Pancreas (tissue), 10 donors: Measurements from ENCODE around the gene KIRREL1. TPM values are rescaled to one million over a fixed set of nuclear protein-coding genes. Genes with fewer than 3 reads are reported as not detected.

Source experiments
- ATAC-seq, 4 donors: fragments of 200-7000 bp; cut with Tn5 transposase; one replicate each; pipeline versions ENCODE4 v1.8.0 to v1.9.1; 2020; ENCODE audit warnings: mild to moderate bottlenecking in 4 of 4, moderate library complexity in 4 of 4
- DNase-seq, 6 donors: peaks; one replicate each; pipeline ENCODE4 v3.0.0-alpha.2; 2020
- FAIRE-seq: peaks from 2 replicates; lab custom pipeline; 2012; peaks lifted over from hg19 to GRCh38; lab: Jason Lieb, UNC
- H3K27ac ChIP-seq, 4 donors: fragments of 200-600 bp; sonication (generic); 1 replicate in 3 of 4; 2 replicates in 1 of 4; pipeline versions ENCODE4 v1.5.0 to v1.8.0; 2020
- H3K27me3 ChIP-seq, 4 donors: fragments of 200-600 bp; one replicate each; pipeline ENCODE4 v1.8.0; 2021
- H3K36me3 ChIP-seq, 3 donors: fragments of 200-600 bp; sonication (generic) in 1 of 3; one replicate each; pipeline versions ENCODE4 v1.5.0 to v1.8.0; 2020 to 2021
- H3K4me1 ChIP-seq, 3 donors: fragments of 200-600 bp; one replicate each; pipeline ENCODE4 v1.8.0; 2021
- H3K4me3 ChIP-seq, 4 donors: fragments of 200-600 bp; sonication (generic) in 2 of 4; one replicate each; pipeline versions ENCODE4 v1.5.0 to v1.8.0; 2020 to 2021
- H3K9me3 ChIP-seq, 4 donors: fragments of 200-600 bp; one replicate each; pipeline ENCODE4 v1.8.0; 2021
- WGBS, 2 donors: extraction: QIAGEN DNeasy Blood & Tissue Kit; methylation state at CpG; one replicate each; pipeline ENCODE4 v1.1.7; 2013; 5-methylcytosine and 5-hydroxymethylcytosine counted together
- intact Hi-C, 3 donors: fragments of 100-400 bp; cut with DNase I; formaldehyde crosslinking; loops; one replicate each; pipeline versions ENCODE4 v1.11.1 to v1.14.2; 2022
- polyA plus RNA-seq, 2 donors: library from polyadenylated mRNA; stranded (reverse); fragments of 200-250 nt; gene quantifications; one replicate each; pipeline ENCODE4 v1.2.3, GENCODE V29; 2013
- total RNA-seq, 6 donors: library from RNA; stranded (reverse); fragmentation: NEBNext Ultra II Directional in 4 of 6; extraction: Animal tissue kit (Norgen Biotek cat#: 25700) in 4 of 6; gene quantifications; one replicate each; pipeline versions ENCODE4 v1.2.1 to v1.2.4, GENCODE V29; 2021 to 2023
- TF ChIP-seq, protein P1 (sequence below), 4 donors: fragments of 200-600 bp; sonication (generic) in 3 of 4; IDR thresholded peaks; one replicate each; pipeline versions ENCODE4 v1.5.0 to v1.8.0; 2021; ENCODE audit warnings: antibody characterized with exemption in 4 of 4
- donor health status: healthy with polysubstance abuse.
- donor health status: DM: no; HTN: no; CAD: no; lungs with moderate emphysema.
- donor health status: DM: no; HTN: no; CAD: no.
- donor health status: control.
- donor health status: control.
- donor health status: Bipolar disorder and iron deficiency.
- donor health status: DM: yes; HTN: yes; CAD: no.
- donor health status: DM: no; HTN: no; CAD: no.
- donor health status: DM: no; HTN: no; CAD: no.
- donor health status: DM: yes; HTN: yes; CAD: no.

Gene KIRREL1
- total and polyA plus RNA-seq, 8 donors: 1.9 to 13.0 (median 4.1) TPM

DNA sequence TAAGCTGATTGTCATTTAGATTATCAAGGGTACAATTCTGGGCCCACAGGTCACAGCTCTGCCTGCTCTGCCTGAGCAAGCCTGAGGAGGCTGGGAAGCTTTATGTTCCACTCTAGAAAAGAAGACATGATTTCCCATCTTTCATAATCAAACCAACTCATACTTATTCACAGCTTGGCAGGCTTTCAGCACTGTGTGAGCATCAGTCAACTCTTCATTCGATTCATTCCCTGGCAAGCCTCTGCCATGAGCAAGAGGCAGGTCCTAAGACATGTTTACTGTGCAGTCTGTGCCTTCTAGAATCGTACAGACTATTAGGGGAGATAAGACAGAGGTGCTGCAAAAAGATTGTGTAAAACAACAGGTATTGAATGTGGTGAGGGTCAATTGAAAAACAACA is 24.5 kb upstream of the KIRREL1 start:
- 19 to 26% methylated on average over 2 of the region's 2 CpGs for WGBS, 2 donors
- Histone ChIP-seq H3K4me1 (peaks cover 0 to 15% (median 13%) of the 10 kb centered on the region in 3 donors), H3K9me3 (no peaks in the 10 kb centered on the region), H3K27ac (peak overlapping the region in 2 of 4 donors; percentile 25 to 53), H3K36me3 (no peaks in the 10 kb centered on the region), H3K27me3 (no peaks in the 10 kb centered on the region), H3K4me3 (no peak overlapping the region)
- FAIRE-seq: no peak
- ATAC-seq: peak in 2 of 4 donors; percentile 9 to 37
- no peak for DNase-seq
- TF ChIP-seq, protein P1, sequence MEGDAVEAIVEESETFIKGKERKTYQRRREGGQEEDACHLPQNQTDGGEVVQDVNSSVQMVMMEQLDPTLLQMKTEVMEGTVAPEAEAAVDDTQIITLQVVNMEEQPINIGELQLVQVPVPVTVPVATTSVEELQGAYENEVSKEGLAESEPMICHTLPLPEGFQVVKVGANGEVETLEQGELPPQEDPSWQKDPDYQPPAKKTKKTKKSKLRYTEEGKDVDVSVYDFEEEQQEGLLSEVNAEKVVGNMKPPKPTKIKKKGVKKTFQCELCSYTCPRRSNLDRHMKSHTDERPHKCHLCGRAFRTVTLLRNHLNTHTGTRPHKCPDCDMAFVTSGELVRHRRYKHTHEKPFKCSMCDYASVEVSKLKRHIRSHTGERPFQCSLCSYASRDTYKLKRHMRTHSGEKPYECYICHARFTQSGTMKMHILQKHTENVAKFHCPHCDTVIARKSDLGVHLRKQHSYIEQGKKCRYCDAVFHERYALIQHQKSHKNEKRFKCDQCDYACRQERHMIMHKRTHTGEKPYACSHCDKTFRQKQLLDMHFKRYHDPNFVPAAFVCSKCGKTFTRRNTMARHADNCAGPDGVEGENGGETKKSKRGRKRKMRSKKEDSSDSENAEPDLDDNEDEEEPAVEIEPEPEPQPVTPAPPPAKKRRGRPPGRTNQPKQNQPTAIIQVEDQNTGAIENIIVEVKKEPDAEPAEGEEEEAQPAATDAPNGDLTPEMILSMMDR (IDR thresholded peaks at IDR 0.05): no peak
- intact Hi-C loops: no loop called here

DNA sequence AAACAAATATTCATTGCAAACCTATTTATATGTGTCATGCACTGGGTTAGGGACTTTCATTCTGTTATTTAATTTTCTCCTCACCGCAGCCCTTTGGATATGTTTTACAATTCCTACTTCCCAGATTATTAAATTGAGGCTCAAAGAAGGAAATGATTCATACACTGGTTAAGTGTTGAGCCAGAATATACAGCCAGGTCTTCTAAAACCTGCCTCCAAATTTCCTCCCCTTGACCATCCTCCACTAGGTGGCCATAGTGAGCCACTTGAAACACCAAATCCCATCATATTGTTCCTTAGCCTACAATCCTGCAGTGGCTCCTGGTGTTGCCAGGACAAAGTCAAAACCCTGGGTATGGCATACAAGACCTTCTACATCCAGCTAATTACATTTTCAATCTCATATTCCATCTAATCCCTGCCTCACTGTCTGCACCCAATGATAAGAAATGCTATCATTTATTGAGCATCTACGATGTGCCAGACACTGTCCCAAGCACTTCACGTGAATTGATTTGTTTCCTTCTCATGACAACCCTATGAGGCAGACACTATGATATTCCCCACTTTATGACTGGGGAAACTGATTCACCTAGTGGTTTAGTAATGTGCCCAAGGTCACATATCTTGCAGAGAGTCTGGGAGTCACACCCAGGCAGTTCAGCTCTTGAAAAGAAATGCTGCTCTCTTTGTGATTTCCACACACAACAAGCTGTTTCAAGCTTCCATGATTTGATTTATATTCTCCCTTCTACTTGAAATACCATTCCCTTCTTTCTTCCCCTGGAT is 23.6 kb upstream of the KIRREL1 start:
- 69 to 74% methylated on average over 3 of the region's 3 CpGs for WGBS, 2 donors
- DNase-seq (peak in 1 of 6 donors; percentile 30), ATAC-seq (peak in 3 of 4 donors; percentile 27 to 68 (median 58)), FAIRE-seq (no peak)
- TF ChIP-seq, protein P1 (IDR thresholded peaks at IDR 0.05): peak in 3 of 4 donors; percentile 25 to 43 (median 40)
- Histone ChIP-seq H3K36me3 (no peaks in the 10 kb centered on the region), H3K27ac (peak overlapping the region in 2 of 4 donors; percentile 25 to 53), H3K4me1 (peaks cover 0 to 15% (median 13%) of the 10 kb centered on the region in 3 donors), H3K4me3 (no peak overlapping the region), H3K9me3 (no peaks in the 10 kb centered on the region), H3K27me3 (no peaks in the 10 kb centered on the region)
- intact Hi-C loops: loop anchor here in 1 of 3 donors (10.0 kb wide), 1 partner anchor 145 kb away; no protein-coding TSS in a partner anchor

DNA sequence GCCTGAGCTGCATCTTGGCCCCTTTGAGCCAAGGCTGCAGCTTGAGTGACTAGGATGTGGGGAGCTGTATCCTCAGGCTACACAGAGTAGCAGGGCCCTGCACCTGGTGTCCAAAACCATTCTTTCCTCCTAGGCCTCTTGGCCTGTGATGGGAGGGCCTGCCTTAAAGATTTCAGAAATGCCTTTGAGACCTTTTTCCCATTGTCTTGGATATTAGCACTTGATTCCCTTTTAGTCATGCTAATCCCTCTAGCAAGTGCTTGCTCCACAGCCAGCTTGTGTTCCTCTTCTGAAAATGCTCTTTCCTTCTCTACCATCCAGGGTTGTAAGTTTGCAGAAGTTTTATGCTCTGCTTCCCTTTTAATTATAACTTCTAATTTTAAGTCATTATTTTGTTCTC is 21.7 kb upstream of the KIRREL1 start:
- intact Hi-C loops: loop anchor here in 1 of 3 donors (10.0 kb wide), 1 partner anchor 143 kb away; no protein-coding TSS in a partner anchor
- H3K36me3 ChIP-seq: no peaks in the 10 kb centered on the region
- FAIRE-seq (no peak), ATAC-seq (no peak), DNase-seq (no peak)
- H3K27me3 ChIP-seq: no peaks in the 10 kb centered on the region
- TF ChIP-seq, protein P1 (IDR thresholded peaks at IDR 0.05): no peak
- no peak overlapping the region for H3K4me3 ChIP-seq
- no peak overlapping the region for H3K27ac ChIP-seq
- H3K4me1 ChIP-seq: peaks cover 0 to 11% (median 8%) of the 10 kb centered on the region in 3 donors
- H3K9me3 ChIP-seq: no peaks in the 10 kb centered on the region

DNA sequence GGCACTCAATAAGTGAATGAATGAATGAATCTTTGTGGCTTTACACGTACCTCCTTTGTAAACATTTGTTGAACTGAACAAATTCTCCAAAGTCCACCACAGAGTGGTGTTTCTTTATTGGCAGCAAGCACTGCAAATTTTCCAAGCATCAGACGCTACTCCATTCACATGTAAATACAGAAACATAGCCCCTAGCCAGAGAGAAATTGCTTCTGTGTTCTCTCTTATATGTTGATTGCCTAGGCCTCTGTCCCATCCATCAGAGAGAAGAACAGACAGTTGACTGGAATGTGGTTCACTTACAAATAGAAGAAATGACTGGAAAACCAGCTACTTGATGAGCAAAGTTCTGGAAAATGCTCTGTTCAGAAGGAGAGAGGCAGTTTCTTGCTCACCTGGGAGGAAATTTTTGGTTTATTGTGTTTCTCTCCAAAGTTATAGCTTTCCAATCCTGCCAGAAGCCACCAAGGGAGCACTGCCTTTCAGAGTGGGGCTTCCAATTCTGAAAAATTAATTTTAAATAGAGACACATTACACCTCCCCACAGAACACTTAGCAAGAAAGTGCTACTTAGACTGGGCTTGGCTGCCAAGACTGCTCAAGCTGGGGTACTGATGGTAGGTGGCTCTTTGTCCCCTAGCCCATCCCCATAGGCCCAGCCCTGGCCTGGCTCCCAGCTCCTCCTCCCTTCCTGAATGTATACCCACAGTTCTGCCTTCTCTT is 18.1 kb upstream of the KIRREL1 start:
- H3K27ac ChIP-seq: no peak overlapping the region
- 62 to 74% methylated on average over 2 of the region's 2 CpGs for WGBS, 2 donors
- no peak overlapping the region for H3K4me3 ChIP-seq
- H3K4me1 ChIP-seq: no peaks in the 10 kb centered on the region
- H3K36me3 ChIP-seq: no peaks in the 10 kb centered on the region
- TF ChIP-seq, protein P1 (IDR thresholded peaks at IDR 0.05): no peak
- intact Hi-C loops: loop anchor here in 1 of 3 donors (10.0 kb wide), 1 partner anchor 139 kb away; no protein-coding TSS in a partner anchor
- no peak for DNase-seq
- ATAC-seq: no peak
- H3K27me3 ChIP-seq: no peaks in the 10 kb centered on the region
- FAIRE-seq: no peak
- no peaks in the 10 kb centered on the region for H3K9me3 ChIP-seq
